GM12801 (cell line): ENCODE data around the gene IRAG1.

Experiments
- TF ChIP-seq, protein P1 (sequence below): IDR thresholded peaks from one replicate; pipeline ENCODE4 v1.5.1; 2011; ENCODE audit warnings: control low read depth; ENCODE audit not compliant: insufficient read length; ENCODE audit errors: extremely low read depth

The IRAG1 gene

DNA sequence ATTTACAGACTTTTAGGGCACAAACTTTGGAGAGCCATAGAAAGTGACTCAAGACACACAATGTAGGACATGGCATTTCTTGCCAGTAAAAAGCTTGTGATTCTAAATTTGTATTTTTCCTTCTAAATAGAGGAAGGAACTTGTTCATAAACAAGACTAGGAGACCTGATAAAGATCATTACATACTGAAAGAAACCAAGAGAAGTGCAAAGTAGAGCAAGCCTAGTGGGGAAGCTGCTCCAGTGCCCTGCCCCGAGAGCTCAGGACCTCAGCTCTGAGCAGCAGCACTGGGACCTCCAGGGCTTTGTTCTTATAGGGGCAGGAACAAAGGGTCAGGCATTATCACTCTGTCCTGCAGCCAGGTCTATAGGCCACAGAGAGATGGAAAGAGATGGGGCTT, 7.2 kb downstream of the IRAG1 start:
- TF ChIP-seq, protein P1, sequence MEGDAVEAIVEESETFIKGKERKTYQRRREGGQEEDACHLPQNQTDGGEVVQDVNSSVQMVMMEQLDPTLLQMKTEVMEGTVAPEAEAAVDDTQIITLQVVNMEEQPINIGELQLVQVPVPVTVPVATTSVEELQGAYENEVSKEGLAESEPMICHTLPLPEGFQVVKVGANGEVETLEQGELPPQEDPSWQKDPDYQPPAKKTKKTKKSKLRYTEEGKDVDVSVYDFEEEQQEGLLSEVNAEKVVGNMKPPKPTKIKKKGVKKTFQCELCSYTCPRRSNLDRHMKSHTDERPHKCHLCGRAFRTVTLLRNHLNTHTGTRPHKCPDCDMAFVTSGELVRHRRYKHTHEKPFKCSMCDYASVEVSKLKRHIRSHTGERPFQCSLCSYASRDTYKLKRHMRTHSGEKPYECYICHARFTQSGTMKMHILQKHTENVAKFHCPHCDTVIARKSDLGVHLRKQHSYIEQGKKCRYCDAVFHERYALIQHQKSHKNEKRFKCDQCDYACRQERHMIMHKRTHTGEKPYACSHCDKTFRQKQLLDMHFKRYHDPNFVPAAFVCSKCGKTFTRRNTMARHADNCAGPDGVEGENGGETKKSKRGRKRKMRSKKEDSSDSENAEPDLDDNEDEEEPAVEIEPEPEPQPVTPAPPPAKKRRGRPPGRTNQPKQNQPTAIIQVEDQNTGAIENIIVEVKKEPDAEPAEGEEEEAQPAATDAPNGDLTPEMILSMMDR, result no peak

DNA sequence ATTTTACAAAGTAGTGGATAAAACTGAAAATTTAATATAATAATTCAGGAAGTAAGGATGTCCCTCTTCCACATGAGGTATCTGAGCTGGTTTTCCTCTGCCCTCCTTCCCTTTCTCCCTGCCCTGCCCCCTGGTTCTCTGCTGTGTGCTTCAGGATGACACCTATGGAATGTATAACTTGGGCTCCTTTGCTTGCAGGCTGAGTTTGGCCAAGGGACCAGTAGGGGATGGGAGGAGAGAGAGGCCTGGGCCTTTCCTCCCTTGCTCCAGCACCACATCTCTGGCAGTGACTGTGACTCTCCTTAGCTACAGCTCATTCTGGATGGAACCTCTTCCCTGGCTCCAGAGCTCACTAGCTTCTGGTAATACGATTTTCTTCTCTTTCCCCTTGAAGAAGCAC, 10.1 kb downstream of the IRAG1 start:
- TF ChIP-seq, protein P1, result no peak

DNA sequence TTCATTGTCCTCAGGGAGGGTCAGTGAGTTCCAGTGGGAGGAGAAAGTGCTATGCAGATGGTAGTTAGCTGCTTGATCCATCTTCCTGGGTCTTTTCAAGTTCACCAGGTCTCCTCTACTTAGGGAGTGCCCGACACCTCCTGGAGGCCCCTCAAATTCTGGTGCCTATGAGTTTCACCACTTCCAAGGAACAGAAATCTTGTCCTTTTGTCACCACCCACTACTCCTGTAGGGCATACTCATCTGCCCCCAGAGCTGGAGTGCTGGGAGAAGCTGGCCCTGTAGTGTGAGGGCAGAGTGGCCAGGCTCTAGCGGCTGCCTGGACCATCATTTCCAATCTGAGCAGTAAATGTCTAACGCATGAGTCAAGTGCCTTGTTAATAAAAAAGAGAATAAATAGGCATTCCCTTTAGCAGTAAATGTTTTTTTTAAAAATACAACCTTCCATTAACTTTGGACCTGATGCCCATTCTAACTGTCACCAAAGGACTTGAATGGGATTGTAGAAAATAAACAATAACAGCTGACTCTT, 12.5 kb downstream of the IRAG1 start:
- TF ChIP-seq, protein P1, result no peak

DNA sequence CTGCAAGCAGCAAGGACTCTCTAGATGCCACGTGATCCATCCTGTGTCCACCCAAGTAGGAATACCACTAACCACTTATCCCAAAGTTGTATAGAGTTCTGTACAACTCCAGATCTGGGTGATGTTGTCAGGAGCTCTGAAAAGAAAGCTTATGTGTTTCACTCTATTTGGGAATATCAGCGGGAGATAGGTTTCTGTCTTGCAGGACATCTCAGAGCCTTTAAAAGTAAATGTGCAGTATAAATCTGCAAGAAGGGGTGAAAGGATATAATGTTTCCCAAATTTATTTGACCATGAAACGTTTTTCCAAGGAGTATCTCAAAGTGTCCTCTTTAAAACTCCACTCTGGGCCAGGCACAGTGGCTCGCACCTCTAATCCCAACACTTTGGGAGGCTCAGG, 13.9 kb downstream of the IRAG1 start:
- TF ChIP-seq, protein P1, result no peak

DNA sequence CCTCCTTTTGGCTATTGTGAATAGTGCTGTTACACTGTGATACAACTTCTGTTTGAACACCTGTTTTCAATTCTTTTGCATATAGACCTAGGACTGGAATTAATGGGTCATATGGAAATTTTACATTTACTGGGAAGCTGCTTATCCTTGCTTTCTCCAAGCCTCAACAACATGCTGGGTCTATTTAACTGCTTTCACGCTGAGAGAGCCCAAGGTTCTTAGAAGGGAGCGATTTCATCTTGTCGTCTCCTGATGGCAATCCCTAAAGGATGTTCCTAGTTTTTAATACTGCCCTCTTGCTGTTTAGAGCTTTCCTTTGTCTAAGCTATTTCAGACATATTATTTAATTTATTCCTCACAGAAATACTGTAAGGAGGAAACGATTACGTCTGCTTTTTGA, 15.5 kb downstream of the IRAG1 start:
- TF ChIP-seq, protein P1, result no peak

DNA sequence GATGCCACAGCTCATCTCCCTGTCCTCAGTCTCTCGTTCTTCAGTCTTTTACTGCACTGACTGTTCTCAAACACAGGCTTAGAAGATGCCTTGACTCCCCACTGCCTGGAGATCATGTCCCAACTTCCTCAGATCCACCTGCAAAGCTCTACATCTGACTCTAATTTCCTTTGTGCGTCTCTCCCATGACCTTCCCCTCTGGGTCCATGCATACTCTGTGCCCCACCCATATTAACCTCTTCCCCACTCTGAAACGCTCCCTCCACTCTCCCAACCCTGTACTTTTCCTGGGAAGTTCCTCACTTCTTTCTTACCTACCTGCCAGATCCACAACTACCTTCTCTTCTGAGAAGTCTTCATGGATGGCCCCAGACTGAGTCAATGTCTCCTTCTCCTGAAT, 16.6 kb downstream of the IRAG1 start:
- TF ChIP-seq, protein P1, result no peak

DNA sequence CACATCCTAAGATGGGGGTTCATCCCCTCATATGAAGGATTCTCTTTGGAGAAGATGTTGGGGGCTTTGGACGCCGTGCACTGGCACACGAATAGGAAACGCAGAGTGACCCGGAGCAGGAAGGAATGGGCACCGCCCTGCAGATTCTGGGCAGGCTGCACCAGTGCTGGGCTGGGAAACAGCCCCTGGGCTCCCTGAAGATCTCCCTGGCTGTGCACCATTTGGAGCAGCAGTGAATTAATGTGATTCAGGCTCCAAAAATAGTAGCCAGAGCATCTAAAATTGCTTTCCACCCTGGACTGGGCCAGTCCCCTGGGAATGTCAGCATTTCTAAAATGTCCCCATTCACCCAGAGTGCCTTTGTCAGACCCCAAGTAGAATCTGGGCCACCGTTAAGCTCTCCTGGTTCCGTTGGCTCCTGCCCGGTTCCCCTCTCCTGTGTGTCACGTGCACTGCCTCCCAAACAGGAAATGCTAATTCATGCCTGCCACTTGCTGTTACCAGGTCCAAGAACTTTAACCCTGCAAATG, 18.6 kb downstream of the IRAG1 start:
- TF ChIP-seq, protein P1, result no peak
